ENCODE measurements around the gene OR11G2.
"Not testable (repeated sequence)": the region's sequence is repeated elsewhere in the genome, so short reads cannot be mapped to it uniquely, and the experiment has no call there.

The OR11G2 gene

DNA sequence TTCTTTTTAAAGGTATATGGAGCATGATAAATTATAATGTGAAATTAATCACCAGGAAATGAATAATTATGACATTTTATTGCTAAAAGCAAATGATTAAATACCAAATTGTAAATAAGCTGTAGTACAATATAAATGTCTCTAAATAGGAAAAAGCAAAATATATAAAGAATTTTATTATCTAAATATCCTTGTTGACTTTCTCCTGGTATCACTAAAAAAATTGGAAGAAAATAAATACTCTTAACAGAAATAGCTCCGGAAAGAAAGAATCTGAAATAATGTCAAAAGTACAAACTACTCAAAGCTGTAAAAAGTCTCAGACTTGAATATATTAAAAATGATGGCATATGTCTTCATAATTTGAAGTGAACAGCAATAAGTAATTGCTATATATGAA is 38.0 kb downstream of the OR11G2 start, which contains the start of gene OR11H7:
Gene OR11H7 (plus strand): TSS at position 301 of the 400 bp plus-strand sequence.
- no peak for DNase-seq

DNA sequence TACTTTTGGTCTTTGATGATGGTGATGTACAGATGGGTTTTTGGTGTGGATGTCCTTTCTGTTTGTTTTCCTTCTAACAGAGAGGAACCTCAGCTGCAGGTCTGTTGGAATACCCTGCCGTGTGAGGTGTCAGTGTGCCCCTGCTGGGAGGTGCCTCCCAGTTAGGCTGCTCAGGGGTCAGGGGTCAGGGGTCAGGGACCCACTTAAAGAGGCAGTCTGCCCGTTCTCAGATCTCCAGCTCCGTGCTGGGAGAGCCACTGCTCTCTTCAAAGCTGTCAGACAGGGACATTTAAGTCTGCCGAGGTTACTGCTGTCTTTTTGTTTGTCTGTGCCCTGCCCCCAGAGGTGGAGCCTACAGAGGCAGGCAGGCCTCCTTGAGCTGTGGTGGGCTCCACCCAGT is 44.7 kb downstream of the OR11G2 start:
- not testable (repeated sequence) for DNase-seq

DNA sequence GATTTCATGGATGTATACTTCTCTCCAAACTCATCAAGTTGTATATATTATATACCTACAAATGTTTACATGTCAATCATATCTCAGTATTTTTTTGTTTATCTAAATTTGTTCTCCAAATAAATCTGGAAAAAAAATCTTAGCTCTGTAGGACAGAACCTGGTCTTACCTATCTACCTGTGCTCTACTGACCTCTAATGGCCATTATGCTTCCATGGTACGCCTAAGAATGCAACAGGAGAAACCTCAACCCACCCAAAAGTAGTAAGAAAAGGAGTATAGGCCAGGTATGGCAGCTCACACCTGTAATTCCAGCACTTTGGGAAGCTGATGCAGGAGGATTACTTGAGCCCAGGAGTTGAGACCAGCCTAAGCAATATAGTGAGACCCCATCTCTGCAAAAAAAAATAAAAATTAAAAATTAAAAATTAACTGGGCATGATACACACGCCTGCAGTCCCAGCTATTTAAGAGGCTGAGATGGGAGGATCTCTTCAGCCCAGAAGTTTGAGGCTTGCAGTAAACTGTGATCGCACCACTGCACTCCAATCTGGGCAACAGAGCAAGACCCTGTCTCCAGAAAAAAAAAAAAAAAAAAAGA is 57.0 kb downstream of the OR11G2 start:
- no peak for DNase-seq
